Activated naive CD8-positive, alpha-beta T cell treated with anti-CD3 and anti-CD28 coated beads, Interleukin-2, amount 50 U/mL, for 16 hours (primary cell): ENCODE measurements around the gene SRPRB.
"Not testable (repeated sequence)": the region's sequence is repeated elsewhere in the genome, so short reads cannot be mapped to it uniquely, and the experiment has no call there.

Experiments used
- DNase-seq: peaks from one replicate; pipeline ENCODE4 v3.0.0-alpha.2; 2020; ENCODE audit warnings: low read depth, low spot score

The SRPRB gene

DNA sequence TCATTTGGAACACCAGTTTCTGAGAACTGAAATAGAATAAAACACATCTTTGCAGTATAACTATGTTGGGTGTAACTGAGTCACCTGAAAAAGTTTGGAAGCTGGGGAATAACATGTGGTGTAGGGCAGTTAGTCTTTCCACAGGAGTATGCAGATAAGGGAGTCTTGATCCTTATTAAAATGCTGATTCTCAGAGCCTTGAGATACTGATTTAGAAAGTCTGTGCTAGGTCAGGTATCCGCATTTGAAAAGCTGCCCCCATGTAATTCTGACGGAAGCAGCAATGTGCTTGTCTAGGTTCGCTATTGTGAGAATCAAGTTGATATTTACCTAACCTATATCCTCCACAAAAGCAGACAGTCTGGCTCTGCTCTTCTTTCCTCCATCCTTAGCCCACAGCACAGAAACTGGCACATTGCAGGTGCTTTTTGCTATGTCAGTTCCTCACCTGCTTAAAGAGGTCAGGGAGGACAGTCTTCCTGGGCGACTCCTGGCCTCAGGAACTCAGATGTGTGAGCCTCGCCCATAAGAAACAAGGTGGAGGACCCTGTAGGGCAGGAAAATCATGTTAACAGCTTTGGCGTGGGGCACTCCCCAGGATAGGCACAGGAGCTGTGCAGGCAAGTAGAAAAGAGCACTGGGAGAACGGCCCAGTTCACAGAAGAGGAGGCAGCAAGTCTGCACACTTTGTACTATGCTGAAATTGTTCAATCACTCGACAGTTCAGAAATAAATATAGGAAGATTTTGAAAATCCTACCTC lies 27.6 kb upstream of the SRPRB start:
- no peak for DNase-seq

- DNase-seq: no peak
Observed at GRCh38 chr3:133779626-133780203, 25.9 kb upstream of the SRPRB start.

- not testable (repeated sequence) for DNase-seq
Observed at GRCh38 chr3:133780756-133781155, 24.9 kb upstream of the SRPRB start.

- no peak for DNase-seq
Observed at GRCh38 chr3:133781570-133781969, 24.0 kb upstream of the SRPRB start.

DNA sequence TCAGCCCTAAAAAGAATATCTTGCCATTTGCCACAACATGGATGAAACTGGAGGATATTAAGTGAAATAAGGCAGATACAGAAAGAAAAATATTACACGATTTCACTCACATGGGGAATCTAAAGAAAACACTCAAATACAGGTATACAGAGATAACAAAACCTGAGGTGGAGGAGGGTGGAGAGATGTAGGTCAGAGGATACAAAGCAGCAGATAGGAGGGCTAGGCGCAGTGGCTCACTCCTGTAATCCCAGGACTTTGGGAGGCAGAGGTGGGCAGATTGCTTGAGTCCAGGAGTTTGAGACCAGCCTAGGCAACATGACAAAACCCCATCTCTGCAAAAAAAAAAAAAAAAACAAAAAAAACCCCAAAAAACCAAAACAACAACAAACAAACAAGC lies 23.2 kb upstream of the SRPRB start:
- no peak for DNase-seq

- DNase-seq: no peak
Observed at GRCh38 chr3:133783762-133784161, 21.9 kb upstream of the SRPRB start.

DNA sequence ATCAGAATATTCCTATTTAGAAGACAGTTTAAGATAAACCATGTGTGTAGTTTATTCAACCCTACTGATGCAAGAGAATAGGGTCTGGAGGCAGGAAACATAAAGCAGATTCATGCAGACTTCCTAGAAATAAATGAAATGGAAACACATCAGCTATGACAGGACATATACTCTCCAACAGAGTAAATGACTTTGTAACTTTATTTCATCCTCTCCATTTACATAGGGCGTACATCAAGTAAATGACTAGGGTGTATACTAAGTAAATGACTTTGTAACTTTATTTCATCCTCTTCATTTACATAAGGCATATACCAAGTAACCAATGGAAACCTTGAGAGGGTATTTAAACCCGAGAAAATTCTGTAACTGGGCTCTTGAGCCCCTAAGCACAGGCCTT lies 17.6 kb upstream of the SRPRB start:
- DNase-seq: no peak

DNA sequence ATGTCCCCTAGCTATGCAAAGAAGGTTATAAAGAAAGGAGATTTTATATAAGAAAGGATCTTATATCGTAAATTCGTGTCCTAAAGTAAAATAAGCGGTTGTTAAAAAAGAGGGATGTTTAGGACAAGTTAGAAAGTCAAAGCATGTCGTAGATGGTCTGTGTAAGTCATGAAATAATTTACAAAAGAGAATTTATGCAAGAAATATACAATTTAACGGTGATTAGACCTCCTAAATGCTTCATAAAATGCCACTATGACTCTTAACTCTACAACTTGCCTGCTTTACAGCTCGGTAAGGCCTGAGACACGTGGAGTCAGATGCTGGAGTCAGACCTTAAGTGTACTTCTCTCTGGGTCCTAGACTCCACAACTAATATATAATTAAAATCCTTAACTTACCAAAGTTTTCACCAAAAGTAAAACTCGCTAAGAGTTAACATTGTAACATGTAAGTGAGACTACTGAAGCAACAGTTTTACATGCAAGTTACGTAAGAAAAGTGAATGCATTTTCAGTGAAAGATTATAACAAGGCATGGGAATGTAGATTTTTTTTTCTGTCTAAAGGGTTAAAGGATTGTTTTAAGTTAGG lies 13.3 kb upstream of the SRPRB start:
- no peak for DNase-seq

GRCh38 chr3:133797396-133798105 lies 8.1 kb upstream of the SRPRB start:
- no peak for DNase-seq

DNA sequence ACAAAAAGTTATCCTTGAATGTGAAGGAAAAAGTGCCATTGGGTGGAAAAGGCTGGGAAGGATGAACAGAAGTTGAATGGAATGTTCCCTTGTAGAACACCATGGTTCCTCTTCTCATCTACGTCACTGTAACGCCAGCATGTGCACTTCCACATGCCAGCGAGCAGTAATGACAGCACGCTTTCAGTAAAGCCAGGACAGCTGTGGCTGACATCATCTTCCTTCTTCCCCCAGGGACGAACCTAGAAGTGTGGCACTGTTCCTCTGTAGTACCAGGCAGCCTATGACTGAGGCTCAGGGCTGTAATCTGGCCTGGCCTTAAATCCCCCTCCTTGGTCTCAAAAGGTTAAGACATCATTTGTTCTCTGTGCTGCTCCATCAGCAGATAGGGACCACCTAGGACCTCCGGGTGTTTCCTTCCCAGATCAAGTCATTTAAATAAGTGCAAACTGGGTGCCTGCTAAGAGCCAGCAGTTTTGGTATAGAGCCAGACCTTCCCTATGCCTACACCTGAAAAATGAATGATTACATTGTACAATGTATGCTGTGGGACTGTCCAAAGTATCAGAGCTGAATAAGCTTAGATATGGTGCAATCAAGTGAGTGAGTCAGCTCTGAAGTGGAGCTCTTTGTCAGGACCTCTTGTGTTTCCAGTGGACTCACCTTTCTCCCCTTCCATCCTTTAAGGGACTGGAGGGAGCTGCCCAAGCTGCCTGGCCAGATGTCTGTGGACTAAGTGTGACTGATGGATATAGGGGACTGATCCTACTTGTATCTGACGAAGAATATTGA lies 5.6 kb upstream of the SRPRB start:
- DNase-seq: no peak

- no peak for DNase-seq
Observed at GRCh38 chr3:133803469-133803868, 2.1 kb upstream of the SRPRB start.

- no peak for DNase-seq
Observed at GRCh38 chr3:133804896-133805295, 719 bp upstream of the SRPRB start.

DNA sequence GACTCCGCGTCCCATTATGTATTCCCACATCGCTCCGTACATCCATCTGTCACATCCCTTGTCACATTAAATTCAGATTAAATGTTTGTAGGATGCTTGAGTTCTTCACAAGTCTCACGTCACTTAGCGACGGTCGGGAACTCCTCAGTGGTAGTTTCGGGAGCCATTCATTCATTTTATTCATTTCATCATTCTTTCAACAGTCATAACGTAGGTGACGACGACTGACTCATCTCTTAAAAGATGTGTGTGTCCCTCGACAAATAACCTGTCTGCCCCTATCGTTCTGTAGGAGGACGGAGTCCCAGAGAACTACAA lies 272 bp upstream of the SRPRB start:
- DNase-seq: no peak

- DNase-seq: no peak
Observed at GRCh38 chr3:133812872-133813271, 7.3 kb downstream of the SRPRB start.

- no peak for DNase-seq
Observed at GRCh38 chr3:133815386-133815785, 9.8 kb downstream of the SRPRB start.

- no peak for DNase-seq
Observed at GRCh38 chr3:133820129-133820528, 14.5 kb downstream of the SRPRB start.

DNA sequence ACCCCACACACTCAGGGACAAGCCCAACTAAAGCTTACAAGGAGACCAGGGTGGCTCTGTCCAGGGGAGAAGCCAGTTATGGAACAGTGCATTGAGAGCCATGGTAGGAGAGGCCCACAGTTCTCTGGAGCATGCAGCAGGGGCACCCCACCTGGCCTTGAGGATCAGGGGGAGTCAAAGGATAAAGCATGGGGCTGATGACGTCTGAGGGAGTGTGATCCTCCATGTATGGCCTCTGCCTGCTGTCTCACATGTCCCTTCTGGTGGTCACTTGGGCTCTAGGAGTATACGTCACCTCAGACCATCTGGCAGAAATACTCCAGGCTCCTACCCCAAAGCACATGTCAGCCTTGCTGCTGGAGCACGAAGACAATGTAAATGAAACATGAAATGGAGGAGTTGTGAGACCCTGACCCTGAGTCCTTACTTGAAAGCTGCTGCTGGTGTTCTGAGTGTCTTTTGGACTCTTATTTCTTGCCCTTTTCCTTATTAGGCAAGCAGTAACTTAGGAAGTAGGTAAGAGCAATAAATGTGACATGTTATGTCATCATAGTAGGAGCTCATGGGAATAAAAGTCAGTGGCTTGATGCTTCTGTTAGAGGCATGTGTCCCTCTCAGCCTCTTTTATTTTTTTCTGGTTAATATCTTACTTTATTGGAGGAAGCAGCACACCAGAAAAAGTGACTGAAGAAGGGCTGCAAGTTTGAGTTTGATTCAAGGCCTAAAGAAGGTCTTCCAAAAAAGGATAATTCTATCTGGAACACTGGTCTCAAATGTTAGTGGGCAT lies 15.5 kb downstream of the SRPRB start:
- no peak for DNase-seq

DNA sequence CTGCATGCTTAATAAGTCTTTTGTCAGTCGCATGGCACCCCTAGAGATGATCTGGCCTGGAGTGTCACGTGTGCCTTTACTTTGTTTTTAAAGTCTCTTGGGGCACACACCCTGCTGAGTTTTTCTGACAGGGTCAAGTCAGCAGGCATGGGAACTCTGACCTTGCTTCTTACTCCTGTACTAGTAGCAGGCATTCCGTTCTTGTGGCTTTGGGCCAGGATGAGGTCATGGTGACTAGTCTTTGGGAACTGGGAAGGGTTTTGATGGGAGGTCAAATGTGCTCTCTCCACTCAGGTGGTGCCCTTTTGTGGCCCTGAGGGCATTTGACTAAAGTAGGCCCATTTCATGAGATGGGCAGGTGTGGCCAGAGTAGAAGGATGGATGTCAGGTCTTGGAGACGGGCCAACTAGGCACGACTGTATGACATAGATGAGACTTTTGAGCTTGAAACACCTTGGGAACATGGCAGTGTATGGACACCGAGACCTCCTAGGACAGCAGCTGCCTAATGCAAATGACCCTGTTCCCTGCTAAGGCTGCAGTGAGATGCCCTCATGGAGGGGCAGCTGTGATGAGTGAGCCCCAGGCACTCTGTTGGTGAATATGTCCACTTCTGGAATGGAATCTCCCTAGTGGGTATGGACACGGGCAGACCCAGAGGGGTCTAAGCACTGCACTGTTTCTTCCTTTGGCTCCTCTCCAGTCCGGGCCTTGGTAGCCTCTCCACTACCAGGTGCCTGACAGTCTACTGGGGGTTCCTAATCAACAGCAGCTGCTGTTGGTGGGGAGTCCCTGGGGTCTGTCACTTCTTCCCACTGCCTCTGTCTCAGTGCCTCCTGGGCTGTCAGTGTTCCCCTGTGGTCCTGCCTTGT lies 16.4 kb downstream of the SRPRB start:
- DNase-seq: no peak

- no peak for DNase-seq
Observed at GRCh38 chr3:133824961-133825485, 19.4 kb downstream of the SRPRB start.
